Muscle of arm (tissue), 12 donors: ENCODE measurements around the gene DCST1. TPM values are rescaled to one million over a fixed set of nuclear protein-coding genes. Genes with fewer than 3 reads are reported as not detected.
A peak's percentile ranks its signal among the peaks of the same experiment; 100 is the strongest.

ENCODE experiments used
- DNase-seq: peaks from one replicate; pipeline ENCODE4 v3.0.0-alpha.2; 2013
- polyA plus RNA-seq, 12 donors: library from polyadenylated mRNA; unstranded; fragments of 120-200 nt; gene quantifications; one replicate each; pipeline ENCODE4 v1.2.1, GENCODE V29; 2013; ENCODE audit not compliant: insufficient read length in 12 of 12

Gene DCST1
- polyA plus RNA-seq, 12 donors: 0.16 to 0.29 (median 0.24) TPM; not detected in 4

GRCh38 chr1:155032886-155033285 lies 738 bp upstream of the DCST1 start:
- no peak for DNase-seq

- no peak for DNase-seq
Measured at GRCh38 chr1:155034318-155035208, 939 bp downstream of the DCST1 start.

- no peak for DNase-seq
Measured at GRCh38 chr1:155035936-155036335, 2.3 kb downstream of the DCST1 start.

DNA sequence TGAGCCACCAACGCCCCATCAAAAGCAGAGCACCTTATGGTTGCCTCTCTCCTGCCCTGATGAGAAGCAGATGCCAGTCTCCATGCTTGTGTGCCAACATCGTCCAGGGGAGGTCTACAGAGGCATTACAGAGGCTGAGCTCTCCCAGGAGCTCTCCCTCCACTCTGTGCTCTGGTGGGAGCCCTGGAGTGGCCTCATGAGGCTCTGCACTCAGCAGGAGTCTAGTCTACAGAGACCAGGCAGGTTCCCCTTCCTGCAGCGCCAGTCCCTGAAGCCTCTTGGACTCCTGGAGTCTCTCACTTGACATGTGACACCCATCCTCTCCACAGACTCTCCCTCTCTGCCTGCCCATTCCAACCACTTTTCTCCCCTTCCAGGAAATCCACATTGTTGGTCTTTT lies 3.4 kb downstream of the DCST1 start:
- no peak for DNase-seq

GRCh38 chr1:155037851-155038441 lies 4.3 kb downstream of the DCST1 start:
- DNase-seq: no peak

GRCh38 chr1:155038602-155039307 lies 5.1 kb downstream of the DCST1 start:
- no peak for DNase-seq

DNA sequence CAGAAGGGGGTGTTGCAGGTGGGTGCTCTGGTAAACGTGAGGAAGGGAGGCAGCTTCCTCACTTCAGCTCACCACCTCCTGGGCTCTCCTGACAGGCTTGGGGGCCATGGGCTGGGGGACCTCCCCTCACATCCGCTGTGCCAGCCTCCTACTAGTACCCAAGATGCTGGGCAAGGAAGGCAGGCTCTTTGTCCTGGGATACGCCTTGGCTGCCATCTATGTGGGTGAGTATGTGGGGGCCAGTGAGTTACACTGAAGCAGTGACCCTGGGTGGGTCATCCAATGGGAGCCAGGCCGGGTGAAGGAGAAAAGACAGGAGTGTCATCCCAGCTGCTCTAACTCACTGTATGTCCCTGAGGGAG lies 5.7 kb downstream of the DCST1 start:
- DNase-seq: no peak

- no peak for DNase-seq
Measured at GRCh38 chr1:155040358-155041093, 6.9 kb downstream of the DCST1 start.

GRCh38 chr1:155042789-155043188 lies 9.2 kb downstream of the DCST1 start:
- DNase-seq: no peak

DNA sequence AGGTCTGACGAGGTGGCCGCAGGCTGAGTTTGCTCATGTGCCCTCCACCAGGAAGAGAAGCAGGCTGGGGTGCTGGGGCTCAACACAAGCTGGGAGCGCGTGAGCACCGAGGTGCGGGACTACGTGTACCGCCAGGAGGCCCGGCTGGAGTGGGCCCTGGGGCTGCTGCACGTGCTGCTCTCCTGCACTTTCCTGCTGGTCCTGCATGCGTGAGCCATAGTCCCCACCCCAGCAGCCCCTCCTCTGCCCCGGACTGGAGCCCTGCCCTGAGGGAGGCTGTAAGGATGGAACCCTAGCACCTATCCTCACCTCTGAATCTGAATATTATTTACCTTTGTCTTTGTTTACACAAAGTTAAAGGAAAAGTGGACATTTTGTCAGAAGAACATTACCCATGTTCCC lies 9.7 kb downstream of the DCST1 start:
- DNase-seq: no peak

- no peak for DNase-seq
Measured at GRCh38 chr1:155043793-155044192, 10.2 kb downstream of the DCST1 start.

- DNase-seq: no peak
Measured at GRCh38 chr1:155044365-155044764, 10.7 kb downstream of the DCST1 start.

DNA sequence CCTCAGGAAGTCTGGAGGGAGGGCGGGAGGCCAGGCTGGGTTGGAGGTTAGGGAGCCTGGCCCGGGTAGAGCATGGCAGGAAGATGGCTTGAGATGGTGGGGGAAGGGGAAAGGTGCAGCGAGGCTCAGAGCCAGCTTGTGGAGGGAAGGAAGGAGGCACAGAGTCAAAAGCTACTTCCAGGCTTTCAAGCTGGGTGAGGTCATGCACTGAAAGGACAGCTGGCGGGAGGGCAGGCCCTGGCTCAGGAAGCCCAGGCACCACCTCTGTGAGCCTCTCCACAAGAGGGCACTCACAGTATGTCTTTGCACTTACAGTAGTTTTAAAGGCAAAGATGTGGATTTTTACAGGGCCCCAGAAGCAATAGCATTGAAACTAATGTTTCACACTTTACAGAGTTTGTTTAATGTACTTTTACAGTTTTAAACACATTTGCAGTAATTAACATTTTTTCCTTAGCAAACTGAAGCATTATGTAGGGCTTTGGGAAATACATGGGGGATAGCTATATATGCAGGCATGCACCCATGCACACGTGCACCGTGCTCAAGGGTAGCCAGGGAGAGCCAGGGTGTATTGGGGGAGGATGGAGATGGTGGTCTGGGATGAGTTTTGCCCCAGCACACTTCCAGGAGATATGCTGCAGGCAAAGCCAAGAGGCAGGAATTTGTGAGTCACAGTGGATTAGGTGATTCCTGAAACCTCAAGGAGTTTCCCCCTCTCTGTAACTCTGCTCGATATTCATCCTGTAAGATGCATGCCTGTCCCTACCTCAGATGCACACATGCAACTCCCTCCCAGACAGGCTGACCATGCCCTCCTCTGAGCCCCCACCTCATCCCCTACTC lies 11.4 kb downstream of the DCST1 start:
- DNase-seq: peak; percentile 54

DNA sequence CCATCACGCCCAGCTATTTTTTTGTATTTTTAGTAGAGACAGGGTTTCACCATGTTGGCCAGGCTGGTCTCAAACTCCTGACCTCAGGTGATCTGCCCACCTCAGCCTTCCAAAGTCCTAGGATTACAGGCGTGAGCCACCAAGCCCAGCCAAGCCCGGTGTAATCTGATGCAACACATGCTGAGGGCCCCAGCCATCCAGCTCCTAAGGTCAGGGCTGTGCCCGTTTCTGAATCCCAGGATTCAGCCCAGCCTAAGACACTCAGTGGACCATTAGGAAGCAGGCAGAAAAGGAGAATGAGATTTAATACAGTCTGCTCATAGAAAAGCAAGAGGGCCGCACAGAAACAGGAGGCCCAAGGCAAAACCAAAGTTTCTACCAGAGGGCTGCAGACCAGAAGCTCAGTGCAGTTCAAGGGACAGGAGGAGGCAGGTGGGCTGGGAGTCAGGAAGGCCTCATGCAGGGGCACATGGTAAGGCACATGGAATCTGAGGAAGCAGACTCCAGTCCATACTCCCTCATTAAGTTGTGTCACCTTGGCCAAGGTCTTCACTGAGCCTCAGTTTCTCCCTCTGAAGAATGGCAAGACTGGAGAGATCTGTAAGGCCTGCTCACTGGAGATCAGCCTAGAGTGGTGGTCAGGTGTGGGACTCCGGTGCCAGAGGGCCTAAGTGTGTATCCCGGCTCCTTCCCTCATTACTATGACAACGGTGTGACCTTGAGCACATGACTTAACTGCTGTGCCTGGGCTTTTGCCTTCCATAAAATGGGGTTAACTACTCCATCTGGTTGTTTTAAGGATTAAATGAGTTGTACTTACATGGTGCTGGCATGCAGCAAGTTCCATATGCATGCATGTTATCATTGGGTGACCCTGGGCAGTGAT lies 15.1 kb downstream of the DCST1 start:
- no peak for DNase-seq

DNA sequence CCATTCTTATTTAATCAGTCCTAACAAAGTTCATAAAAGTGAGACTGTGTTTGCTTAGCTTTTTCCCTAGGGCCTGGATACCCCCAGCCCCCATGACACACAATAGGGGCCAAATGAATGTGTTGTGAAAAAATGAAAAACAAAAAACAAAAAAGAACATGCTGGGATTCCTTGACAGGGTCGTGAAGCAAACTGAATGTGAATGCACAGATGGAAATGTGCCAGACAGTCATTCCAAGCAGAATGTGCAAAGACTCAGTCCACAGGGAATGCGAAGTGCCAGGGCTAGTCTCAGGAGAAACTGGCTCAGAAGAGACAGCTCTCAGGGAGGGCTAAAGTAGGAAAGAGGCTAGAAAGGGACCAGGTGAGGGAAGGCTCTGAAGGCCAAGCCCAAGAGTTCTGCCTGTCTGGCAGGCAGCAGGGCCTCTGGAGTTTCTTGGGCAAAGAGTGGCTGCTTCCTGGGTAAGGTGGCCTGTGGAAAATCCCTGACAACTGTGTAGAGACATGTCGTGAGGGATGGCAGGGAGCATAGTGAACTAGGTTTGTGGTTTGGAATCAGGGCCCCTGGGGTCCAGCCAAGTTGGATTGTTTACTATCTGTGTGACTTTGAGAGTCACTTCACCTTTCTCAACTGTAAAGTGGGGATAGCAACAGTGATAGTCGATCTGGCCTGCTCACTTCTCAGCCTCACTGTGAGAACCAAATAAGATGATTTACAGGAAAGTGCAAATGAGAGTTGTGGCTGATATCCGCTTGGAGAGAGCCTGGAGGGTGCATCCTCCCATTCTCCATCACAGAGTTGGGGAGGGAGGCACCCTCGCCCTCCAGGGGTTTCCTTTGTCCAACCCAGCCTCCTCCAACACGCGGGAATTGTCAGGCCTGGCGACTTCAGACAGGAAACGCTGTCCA lies 16.3 kb downstream of the DCST1 start:
- DNase-seq: no peak

GRCh38 chr1:155050560-155051341 lies 17.1 kb downstream of the DCST1 start, which contains the start of gene ADAM15:
Gene ADAM15, plus strand, starts transcription at chr1:155051316. Its CDS starts 71 bp downstream, at chr1:155051387.
- DNase-seq: peak; percentile 77

DNA sequence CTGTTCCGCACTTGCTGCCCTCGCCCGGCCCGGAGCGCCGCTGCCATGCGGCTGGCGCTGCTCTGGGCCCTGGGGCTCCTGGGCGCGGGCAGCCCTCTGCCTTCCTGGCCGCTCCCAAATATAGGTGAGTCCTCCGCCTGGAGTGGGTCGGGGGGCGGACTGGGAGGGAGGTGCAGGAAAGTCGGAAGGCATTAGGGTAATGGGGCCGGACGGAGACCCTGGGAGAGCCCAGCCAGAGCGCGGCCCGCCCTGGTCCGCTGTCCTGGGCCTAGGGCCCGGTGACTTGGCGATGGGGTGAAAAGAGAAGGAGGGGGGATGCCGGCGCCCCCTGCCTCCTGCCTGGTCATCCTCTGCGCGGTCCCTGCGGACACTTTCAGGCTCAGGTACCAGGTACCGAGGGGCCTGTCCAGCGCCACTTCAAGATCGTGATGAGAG lies 17.7 kb downstream of the DCST1 start:
- no peak for DNase-seq
